Measurements from ENCODE around the gene STEAP3.

STEAP3 gene

DNA sequence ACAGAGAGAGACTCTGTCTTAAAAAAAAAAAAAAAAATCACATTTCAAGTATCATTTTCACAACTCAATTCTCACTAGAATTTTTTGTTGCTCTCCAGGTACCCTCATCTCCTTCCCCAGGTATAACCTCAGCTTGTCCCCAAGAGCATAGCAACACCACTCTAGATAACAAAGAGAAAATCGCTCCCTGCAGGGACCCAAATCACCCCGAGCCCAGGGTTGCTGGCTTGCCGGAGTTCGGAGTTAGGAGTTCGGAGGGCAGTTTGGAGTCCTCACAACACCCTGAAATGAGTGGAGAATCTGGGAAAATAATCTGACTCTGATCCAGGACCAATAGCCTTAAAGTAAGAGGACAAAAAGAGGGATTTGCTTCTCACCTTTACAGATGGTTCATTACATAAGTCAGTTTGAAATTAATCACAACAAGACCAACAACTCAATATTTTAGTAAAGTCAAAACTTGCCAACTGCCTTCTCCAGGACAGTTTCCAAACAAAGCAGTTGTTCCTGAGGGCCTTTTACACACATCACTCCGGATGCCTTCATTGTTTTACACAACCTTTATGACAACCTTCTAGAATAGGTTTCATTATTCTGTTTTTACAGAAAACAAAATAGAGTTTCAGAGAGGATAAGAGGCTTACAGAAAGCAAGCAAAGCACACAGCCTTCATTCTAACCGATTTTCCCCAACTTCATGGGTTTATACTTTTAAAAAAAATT, 83.9 kb downstream of the STEAP3 start:
- Histone ChIP-seq H3K4me3 (ENCODE audit: low read length, poor library complexity, severe bottlenecking) (no peak overlapping the region), H3K9ac (ENCODE audit: low read depth, low read length, poor library complexity, severe bottlenecking) (no peak overlapping the region), H2AFZ (ENCODE audit: low read length) (no peak overlapping the region), H3K9me3 (ENCODE audit: insufficient read depth, low read depth, low read length) (no peaks in the 10 kb centered on the region), H3K4me2 (ENCODE audit: low read depth, low read length, poor library complexity, severe bottlenecking) (no peak overlapping the region), H4K20me1 (ENCODE audit: insufficient read depth, low read length, poor library complexity, severe bottlenecking) (no peaks in the 10 kb centered on the region), H3K79me2 (ENCODE audit: insufficient read depth, low read length) (no peaks in the 10 kb centered on the region), H3K36me3 (ENCODE audit: insufficient read depth, low read length) (no peaks in the 10 kb centered on the region), H3F3A (ENCODE audit: low read depth) (no peaks in the 10 kb centered on the region), H3K27me3 (ENCODE audit: insufficient read depth, low read length, poor library complexity, severe bottlenecking) (no peaks in the 10 kb centered on the region), H3K4me1 (ENCODE audit: insufficient read depth, low read length, poor library complexity, severe bottlenecking) (no peaks in the 10 kb centered on the region), H3K9me2 (replicated peaks; ENCODE audit: low read depth, low read length) (no peaks in the 10 kb centered on the region)
- TF ChIP-seq, protein P1, sequence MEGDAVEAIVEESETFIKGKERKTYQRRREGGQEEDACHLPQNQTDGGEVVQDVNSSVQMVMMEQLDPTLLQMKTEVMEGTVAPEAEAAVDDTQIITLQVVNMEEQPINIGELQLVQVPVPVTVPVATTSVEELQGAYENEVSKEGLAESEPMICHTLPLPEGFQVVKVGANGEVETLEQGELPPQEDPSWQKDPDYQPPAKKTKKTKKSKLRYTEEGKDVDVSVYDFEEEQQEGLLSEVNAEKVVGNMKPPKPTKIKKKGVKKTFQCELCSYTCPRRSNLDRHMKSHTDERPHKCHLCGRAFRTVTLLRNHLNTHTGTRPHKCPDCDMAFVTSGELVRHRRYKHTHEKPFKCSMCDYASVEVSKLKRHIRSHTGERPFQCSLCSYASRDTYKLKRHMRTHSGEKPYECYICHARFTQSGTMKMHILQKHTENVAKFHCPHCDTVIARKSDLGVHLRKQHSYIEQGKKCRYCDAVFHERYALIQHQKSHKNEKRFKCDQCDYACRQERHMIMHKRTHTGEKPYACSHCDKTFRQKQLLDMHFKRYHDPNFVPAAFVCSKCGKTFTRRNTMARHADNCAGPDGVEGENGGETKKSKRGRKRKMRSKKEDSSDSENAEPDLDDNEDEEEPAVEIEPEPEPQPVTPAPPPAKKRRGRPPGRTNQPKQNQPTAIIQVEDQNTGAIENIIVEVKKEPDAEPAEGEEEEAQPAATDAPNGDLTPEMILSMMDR (conservative IDR thresholded peaks at IDR 0.05; ENCODE audit: low read length) = no peak
- TF ChIP-seq EZH2phosphoT487 (IDR thresholded peaks at IDR 0.05; ENCODE audit: borderline replicate concordance) = no peak

DNA sequence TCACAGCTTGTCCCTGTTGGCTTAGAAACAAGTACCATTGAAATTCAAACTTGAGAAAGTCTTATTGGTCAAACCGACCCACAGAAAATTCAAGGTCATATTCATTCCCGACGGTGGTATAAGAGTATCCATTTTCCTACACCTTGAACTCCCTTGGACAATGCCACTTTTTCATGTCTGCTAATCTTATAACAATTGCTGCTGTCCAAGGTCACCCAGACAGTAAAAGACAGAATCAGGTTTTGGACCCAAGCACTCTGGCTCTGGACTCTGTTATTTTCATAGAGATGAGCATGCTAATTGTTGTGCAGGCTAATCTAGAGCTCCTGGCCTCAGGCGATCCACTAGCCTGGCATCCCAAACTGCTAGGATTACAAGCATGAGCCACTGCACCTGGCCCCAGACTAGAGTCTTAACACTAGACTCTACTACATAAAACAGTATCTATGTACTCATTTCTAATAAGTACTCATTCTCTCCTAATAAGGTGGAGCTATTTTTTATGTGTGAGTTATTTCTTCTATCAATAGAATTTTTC, 85.2 kb downstream of the STEAP3 start:
- no peaks in the 10 kb centered on the region for H4K20me1 ChIP-seq (ENCODE audit: insufficient read depth, low read length, poor library complexity, severe bottlenecking)
- H3K9ac ChIP-seq (ENCODE audit: low read depth, low read length, poor library complexity, severe bottlenecking) = no peak overlapping the region
- no peaks in the 10 kb centered on the region for H3K79me2 ChIP-seq (ENCODE audit: insufficient read depth, low read length)
- H2AFZ ChIP-seq (ENCODE audit: low read length) = no peak overlapping the region
- no peaks in the 10 kb centered on the region for H3K36me3 ChIP-seq (ENCODE audit: insufficient read depth, low read length)
- no peaks in the 10 kb centered on the region for H3F3A ChIP-seq (ENCODE audit: low read depth)
- no peak overlapping the region for H3K4me2 ChIP-seq (ENCODE audit: low read depth, low read length, poor library complexity, severe bottlenecking)
- H3K4me1 ChIP-seq (ENCODE audit: insufficient read depth, low read length, poor library complexity, severe bottlenecking) = no peaks in the 10 kb centered on the region
- H3K9me2 ChIP-seq (replicated peaks; ENCODE audit: low read depth, low read length) = no peaks in the 10 kb centered on the region
- TF ChIP-seq, protein P1 (conservative IDR thresholded peaks at IDR 0.05; ENCODE audit: low read length) = no peak
- TF ChIP-seq EZH2phosphoT487 (IDR thresholded peaks at IDR 0.05; ENCODE audit: borderline replicate concordance) = no peak
- no peaks in the 10 kb centered on the region for H3K9me3 ChIP-seq (ENCODE audit: insufficient read depth, low read depth, low read length)
- H3K27me3 ChIP-seq (ENCODE audit: insufficient read depth, low read length, poor library complexity, severe bottlenecking) = no peaks in the 10 kb centered on the region
- no peak overlapping the region for H3K4me3 ChIP-seq (ENCODE audit: low read length, poor library complexity, severe bottlenecking)

GRCh38 chr2:119311371-119311770, 87.7 kb downstream of the STEAP3 start:
- TF ChIP-seq, protein P1 (conservative IDR thresholded peaks at IDR 0.05; ENCODE audit: low read length) = no peak
- no peak for TF ChIP-seq EZH2phosphoT487 (IDR thresholded peaks at IDR 0.05; ENCODE audit: borderline replicate concordance)
- Histone ChIP-seq H3K9ac (ENCODE audit: low read depth, low read length, poor library complexity, severe bottlenecking) (no peak overlapping the region), H3K4me2 (ENCODE audit: low read depth, low read length, poor library complexity, severe bottlenecking) (no peak overlapping the region)

More at GRCh38 chr2:119311371-119311770, 87.7 kb downstream of the STEAP3 start:
- Histone ChIP-seq H3K27me3 (ENCODE audit: insufficient read depth, low read length, poor library complexity, severe bottlenecking) (no peaks in the 10 kb centered on the region), H3K4me3 (ENCODE audit: low read length, poor library complexity, severe bottlenecking) (no peak overlapping the region), H3K9me2 (replicated peaks; ENCODE audit: low read depth, low read length) (no peaks in the 10 kb centered on the region), H4K20me1 (ENCODE audit: insufficient read depth, low read length, poor library complexity, severe bottlenecking) (no peaks in the 10 kb centered on the region), H2AFZ (ENCODE audit: low read length) (no peak overlapping the region), H3K79me2 (ENCODE audit: insufficient read depth, low read length) (no peaks in the 10 kb centered on the region), H3F3A (ENCODE audit: low read depth) (no peaks in the 10 kb centered on the region), H3K9me3 (ENCODE audit: insufficient read depth, low read depth, low read length) (no peaks in the 10 kb centered on the region), H3K36me3 (ENCODE audit: insufficient read depth, low read length) (no peaks in the 10 kb centered on the region), H3K4me1 (ENCODE audit: insufficient read depth, low read length, poor library complexity, severe bottlenecking) (no peaks in the 10 kb centered on the region)

All from Loucy (cell line).